Duodenal mucosa (tissue), 2 donors: ENCODE measurements around the gene ZNF184.
"Not testable (repeated sequence)": the region's sequence is repeated elsewhere in the genome, so short reads cannot be mapped to it uniquely, and the experiment has no call there.

Experiments
- H3K27ac ChIP-seq: one replicate; pipeline ENCODE4 v1.7.0; 2013; ENCODE audit warnings: low read depth, low read length
- H3K27me3 ChIP-seq, 2 donors: one replicate each; pipeline ENCODE4 v1.7.0; 2013; ENCODE audit warnings: low read length in 2 of 2, control low read depth in 1 of 2; ENCODE audit not compliant: insufficient read depth in 2 of 2, control insufficient read depth in 1 of 2
- H3K36me3 ChIP-seq, 2 donors: one replicate each; pipeline ENCODE4 v1.7.0; 2013; ENCODE audit warnings: low read length in 2 of 2, control low read depth in 1 of 2; ENCODE audit not compliant: insufficient read depth in 2 of 2, control insufficient read depth in 1 of 2
- H3K4me1 ChIP-seq, 2 donors: one replicate each; pipeline ENCODE4 v1.7.0; 2013; ENCODE audit warnings: low read length in 2 of 2, control low read depth in 1 of 2; ENCODE audit not compliant: insufficient read depth in 2 of 2, control insufficient read depth in 1 of 2
- H3K4me3 ChIP-seq, 2 donors: one replicate each; pipeline ENCODE4 v1.7.0; 2013; ENCODE audit warnings: low read length in 2 of 2, low read depth in 1 of 2
- H3K9ac ChIP-seq, 2 donors: one replicate each; pipeline ENCODE4 v1.7.0; 2013; ENCODE audit warnings: low read length in 2 of 2, low read depth in 1 of 2
- H3K9me3 ChIP-seq, 2 donors: one replicate each; pipeline ENCODE4 v1.7.0; 2013; ENCODE audit warnings: low read length in 2 of 2, control low read depth in 1 of 2; ENCODE audit not compliant: control insufficient read depth in 1 of 2

Gene ZNF184

DNA sequence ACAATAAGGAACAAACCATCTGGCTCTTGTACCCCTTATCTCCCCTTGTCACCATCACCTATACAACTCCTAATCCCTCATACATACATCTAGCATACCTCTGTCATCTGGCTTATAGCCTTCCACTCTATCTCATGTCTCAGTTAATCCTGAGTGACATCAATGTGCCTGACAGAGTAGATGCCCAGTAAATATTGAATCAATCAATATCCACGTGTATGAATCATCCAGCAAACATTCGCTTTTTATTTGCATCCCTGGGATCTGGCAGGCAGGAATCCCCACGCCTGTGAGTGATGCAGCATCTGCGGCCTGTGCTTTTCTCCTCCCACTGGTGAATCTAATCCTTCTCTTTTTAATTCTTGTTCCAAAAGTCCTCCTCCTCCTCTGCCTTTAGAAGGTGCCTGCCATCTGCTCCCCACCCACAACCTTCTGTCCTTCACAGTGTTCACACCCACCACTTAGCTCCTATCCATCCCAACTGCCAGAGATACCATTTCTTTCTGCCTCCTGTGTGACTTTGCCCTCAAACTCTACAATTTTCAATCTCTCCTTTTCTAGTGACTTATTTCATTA is 46.8 kb downstream of the ZNF184 start:
- no peaks in the 10 kb centered on the region for H3K36me3 ChIP-seq
- H3K4me3 ChIP-seq, result no peak overlapping the region
- H3K4me1 ChIP-seq, result no peaks in the 10 kb centered on the region
- H3K27me3 ChIP-seq, result no peaks in the 10 kb centered on the region
- H3K27ac ChIP-seq, result no peak overlapping the region
- no peaks in the 10 kb centered on the region for H3K9me3 ChIP-seq
- no peak overlapping the region for H3K9ac ChIP-seq

DNA sequence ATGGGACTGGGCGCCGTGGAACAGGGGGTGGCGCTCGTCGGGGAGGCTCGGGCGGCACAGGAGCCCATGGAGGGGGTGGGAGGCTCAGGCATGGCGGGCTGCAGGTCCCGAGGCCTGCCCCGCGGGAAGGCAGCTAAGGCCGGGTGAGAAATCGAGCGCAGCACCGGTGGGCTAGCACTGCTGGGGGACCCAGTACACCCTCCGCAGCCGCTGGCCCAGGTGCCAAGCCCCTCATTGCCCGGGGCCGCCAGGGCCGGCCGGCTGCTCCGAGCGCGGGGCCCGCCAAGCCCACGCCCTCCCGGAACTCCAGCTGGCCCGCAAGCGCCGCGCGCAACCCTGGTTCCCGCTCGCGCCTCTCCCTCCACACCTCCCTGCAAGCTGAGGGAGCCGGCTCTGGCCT is 48.1 kb downstream of the ZNF184 start:
- not testable (repeated sequence) for H3K9me3 ChIP-seq, H3K27ac ChIP-seq, H3K9ac ChIP-seq, H3K4me1 ChIP-seq, H3K36me3 ChIP-seq, H3K27me3 ChIP-seq, H3K4me3 ChIP-seq

DNA sequence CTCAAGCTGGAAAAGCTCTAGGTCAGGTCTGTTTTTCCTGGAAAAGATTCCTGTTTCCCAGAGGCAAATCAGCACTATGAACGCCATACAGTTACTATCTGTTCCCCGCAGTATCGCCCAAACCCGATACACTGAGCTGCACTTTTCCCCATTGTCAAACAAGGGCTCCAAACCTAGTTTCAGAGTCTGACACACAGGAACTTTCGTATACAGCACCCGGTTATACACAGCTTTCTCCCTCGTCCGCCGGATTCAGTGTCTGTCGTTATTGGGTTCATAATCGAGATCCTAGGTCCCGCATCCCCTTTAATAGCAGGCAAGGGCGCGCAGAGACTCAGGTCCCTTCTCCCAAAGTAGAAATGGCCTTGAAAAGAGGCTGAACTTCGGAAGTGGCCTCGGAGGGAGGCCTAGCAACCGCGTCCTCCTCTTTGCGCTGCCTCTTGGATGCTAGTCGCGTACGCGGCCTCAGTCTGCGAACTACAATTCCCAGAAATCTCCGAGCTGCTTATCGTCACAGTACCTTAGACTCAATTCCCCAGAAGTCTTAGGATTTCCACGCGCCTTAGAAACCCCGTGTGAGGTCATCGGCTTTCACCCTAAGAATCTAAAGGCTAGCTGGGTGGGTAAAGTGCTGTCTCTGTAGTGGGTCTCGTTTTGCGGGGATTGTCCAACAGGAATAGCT is 50.1 kb downstream of the ZNF184 start:
- Histone ChIP-seq H3K36me3 (no peaks in the 10 kb centered on the region), H3K4me1 (no peaks in the 10 kb centered on the region), H3K9me3 (no peaks in the 10 kb centered on the region), H3K27me3 (no peaks in the 10 kb centered on the region), H3K9ac (no peak overlapping the region), H3K27ac (no peak overlapping the region), H3K4me3 (no peak overlapping the region)

DNA sequence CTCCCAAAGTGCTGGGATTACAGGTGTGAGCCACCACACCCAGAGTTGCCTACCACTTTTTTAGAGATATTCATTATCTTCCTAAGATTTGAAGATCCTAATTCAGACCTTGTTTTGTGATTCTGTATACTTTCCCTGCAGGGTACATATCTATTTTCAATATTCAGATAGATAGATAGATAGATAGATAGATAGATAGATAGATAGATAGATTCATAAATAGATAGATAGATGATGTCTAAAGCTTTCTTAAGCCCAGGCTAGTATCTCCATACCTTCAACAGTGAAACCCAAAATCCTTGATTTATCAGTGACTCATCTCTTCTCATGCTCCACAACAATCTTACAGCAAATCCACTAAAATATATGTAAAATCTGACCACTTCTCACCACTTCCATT is 53.5 kb downstream of the ZNF184 start:
- Histone ChIP-seq H3K4me3 (no peak overlapping the region), H3K9ac (no peak overlapping the region), H3K36me3 (no peaks in the 10 kb centered on the region), H3K27me3 (no peaks in the 10 kb centered on the region), H3K9me3 (no peaks in the 10 kb centered on the region), H3K27ac (no peak overlapping the region), H3K4me1 (no peaks in the 10 kb centered on the region)

DNA sequence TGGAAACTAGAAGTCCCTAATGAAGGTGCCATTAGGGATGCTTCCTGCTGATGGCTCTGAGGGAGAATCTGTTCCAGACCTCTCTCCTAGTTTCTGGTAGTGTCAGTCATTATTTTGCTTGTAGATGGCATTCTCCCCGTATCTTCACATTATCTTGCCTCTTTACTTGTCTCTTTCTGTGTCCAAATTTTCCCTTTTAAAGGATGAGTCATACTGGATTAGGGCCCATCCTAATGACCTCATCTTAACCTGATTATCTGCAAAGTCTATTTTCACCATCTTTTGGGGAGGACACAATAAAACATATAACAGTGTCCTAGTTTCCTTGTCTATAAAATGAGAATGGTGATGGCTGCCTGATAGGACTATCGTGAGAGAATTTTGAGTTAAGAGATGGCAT is 57.0 kb downstream of the ZNF184 start:
- no peak overlapping the region for H3K9ac ChIP-seq
- H3K4me3 ChIP-seq, result no peak overlapping the region
- no peaks in the 10 kb centered on the region for H3K4me1 ChIP-seq
- no peaks in the 10 kb centered on the region for H3K36me3 ChIP-seq
- no peaks in the 10 kb centered on the region for H3K27me3 ChIP-seq
- H3K9me3 ChIP-seq, result no peaks in the 10 kb centered on the region
- H3K27ac ChIP-seq, result no peak overlapping the region

DNA sequence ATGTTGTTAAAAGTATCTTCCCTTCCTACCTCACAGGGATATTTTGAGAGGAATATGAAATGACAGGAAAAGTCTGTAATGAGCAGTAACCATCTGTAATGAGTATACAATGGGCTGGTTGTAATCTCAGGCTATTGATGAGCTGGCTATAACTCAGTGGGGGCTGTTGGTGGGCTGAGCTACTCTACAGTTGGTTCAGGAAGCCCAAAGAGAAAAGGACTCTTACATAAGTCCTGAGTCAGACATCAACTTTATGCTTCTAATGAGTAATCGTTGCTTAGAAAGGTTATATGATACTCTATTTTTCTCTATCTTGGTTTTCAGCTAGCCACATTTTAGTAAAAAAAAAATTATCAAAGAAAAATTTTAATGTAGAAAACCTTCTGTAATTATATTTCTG is 57.9 kb downstream of the ZNF184 start:
- no peaks in the 10 kb centered on the region for H3K27me3 ChIP-seq

DNA sequence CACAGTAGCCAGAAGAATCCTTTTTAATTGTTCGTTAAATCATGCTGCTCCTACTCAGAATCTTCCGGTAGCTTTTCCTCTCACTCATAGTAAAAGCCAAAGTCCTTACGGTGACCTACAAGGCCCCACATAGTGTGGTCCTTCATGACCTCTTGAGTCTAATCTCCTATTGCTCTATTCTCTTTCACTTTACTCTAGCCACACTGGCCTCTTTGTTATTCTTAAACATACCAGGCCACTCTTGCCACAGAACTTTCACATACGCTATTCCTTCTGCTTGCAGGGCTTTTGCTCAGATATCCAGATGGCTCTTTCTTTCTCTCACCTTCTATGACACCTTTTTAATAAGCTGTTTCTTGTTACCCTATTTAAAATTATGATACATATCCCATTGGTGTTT is 58.6 kb downstream of the ZNF184 start:
- Histone ChIP-seq H3K4me1 (no peaks in the 10 kb centered on the region), H3K36me3 (no peaks in the 10 kb centered on the region), H3K9ac (no peak overlapping the region), H3K9me3 (no peaks in the 10 kb centered on the region), H3K4me3 (no peak overlapping the region), H3K27me3 (no peaks in the 10 kb centered on the region), H3K27ac (no peak overlapping the region)

More for the DNA sequence above, 57.9 kb downstream of the ZNF184 start:
- Histone ChIP-seq H3K4me1 (no peaks in the 10 kb centered on the region), H3K27ac (no peak overlapping the region), H3K9me3 (no peaks in the 10 kb centered on the region), H3K4me3 (no peak overlapping the region), H3K9ac (no peak overlapping the region), H3K36me3 (no peaks in the 10 kb centered on the region)

DNA sequence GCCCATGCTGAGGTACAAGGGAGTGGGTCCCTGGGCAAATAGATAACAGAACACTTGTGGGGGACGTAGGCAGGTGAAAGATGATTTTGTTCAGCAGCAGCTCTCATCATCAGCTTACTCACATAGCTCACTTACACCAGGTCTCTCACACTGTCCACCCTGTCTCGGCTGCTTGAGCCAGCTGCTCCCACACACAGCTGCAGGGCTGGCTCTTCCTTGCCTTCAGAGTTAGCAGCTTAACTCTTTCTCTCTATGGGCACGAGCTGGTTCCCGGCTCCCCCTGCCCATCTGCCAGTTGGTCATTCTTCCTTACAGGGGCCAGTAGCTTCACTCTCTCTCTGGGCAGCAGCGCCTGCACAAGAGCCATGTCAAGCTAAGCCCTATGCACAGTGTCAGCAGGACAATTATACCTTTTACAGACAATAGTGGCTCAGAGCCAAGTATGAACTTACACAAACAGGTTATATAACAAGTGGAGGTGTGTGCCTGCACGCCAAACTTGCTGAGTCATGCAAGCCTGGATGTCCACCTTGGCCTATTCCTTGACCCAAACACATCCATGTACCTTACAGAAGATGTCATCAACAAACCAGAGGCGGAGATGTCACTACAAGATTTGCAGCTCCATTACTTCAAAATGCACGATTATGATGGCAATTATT is 65.6 kb downstream of the ZNF184 start:
- Histone ChIP-seq H3K4me1 (no peaks in the 10 kb centered on the region), H3K27ac (no peak overlapping the region)

DNA sequence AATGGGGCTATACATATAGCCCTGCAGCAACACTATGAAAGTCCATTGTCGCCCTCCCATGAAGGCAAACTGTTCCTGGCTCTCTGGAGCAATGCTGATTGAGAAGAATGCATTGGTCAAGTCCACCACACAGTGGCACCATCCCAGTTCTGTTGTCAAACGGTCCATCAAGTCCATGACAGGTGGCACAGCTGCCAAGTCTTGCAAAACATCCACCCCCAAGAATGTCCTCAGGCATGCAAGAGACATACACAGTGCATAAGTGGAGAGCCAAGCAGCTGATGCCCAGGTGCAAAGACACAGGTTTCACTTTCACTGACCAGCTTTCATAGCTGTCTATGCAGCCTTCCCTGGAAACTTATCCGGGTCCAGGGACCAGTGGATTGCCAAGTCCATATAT is 66.8 kb downstream of the ZNF184 start:
- H3K27me3 ChIP-seq, result no peaks in the 10 kb centered on the region
- no peak overlapping the region for H3K9ac ChIP-seq
- H3K9me3 ChIP-seq, result peaks cover 8 to 17% of the 10 kb centered on the region in 2 donors
- H3K27ac ChIP-seq, result no peak overlapping the region
- H3K36me3 ChIP-seq, result no peaks in the 10 kb centered on the region
- no peaks in the 10 kb centered on the region for H3K4me1 ChIP-seq
- no peak overlapping the region for H3K4me3 ChIP-seq

More for the DNA sequence above, 65.6 kb downstream of the ZNF184 start:
- H3K27me3 ChIP-seq, result no peaks in the 10 kb centered on the region
- H3K9me3 ChIP-seq, result peaks cover 0 to 7% of the 10 kb centered on the region in 2 donors
- no peaks in the 10 kb centered on the region for H3K36me3 ChIP-seq
- H3K9ac ChIP-seq, result no peak overlapping the region
- H3K4me3 ChIP-seq, result no peak overlapping the region

DNA sequence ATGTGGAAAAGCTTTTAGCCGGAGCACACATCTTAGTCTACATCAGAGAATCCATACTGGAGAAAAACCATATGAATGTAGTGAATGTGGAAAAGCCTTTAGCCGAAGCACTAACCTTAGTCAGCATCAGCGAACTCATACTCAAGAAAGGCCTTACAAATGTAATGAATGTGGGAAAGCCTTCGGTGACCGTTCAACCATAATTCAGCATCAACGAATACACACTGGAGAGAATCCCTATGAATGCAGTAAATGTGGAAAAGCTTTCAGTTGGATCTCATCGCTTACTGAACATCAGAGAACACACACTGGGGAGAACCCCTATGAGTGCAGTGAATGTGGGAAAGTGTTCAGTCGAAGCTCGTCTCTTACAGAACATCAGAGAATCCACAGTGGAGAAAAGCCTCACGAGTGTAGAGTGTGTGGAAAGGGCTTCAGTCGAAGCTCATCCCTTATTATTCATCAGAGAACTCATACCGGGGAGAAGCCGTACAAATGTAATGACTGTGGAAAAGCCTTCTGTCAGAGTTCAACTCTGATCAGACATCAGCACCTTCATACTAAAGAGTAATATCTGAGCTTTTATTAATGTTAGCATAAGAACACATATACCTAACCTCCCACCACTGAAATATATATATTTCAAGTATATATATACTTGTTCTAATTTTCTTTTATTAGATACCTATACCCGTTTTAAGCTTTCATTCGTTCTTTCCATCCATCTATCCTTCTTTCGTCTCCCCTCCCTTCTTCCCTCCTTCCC is 71.8 kb downstream of the ZNF184 start:
- Histone ChIP-seq H3K9ac (no peak overlapping the region), H3K27ac (no peak overlapping the region), H3K36me3 (no peaks in the 10 kb centered on the region), H3K9me3 (peaks cover 13 to 37% of the 10 kb centered on the region in 2 donors), H3K4me1 (no peaks in the 10 kb centered on the region), H3K4me3 (no peak overlapping the region), H3K27me3 (no peaks in the 10 kb centered on the region)
